ENCODE measurements around the gene ZNF597.

The ZNF597 gene

GRCh38 chr16:3490911-3491629, 47.8 kb upstream of the ZNF597 start:
- TF ChIP-seq ZNF70 (CRISPR knock-in tag; IDR thresholded peaks at IDR 0.05) (no peak), TSHZ2 (CRISPR knock-in tag; IDR thresholded peaks at IDR 0.05) (no peak), TOX (CRISPR knock-in tag; IDR thresholded peaks at IDR 0.05; ENCODE audit: borderline replicate concordance) (no peak), ZFP3 (CRISPR knock-in tag; IDR thresholded peaks at IDR 0.05) (no peak), OSR1 (CRISPR knock-in tag; IDR thresholded peaks at IDR 0.05) (no peak), POU6F1 (CRISPR knock-in tag; IDR thresholded peaks at IDR 0.05; ENCODE audit: borderline replicate concordance, low read depth) (no peak), ZFP30 (CRISPR knock-in tag; IDR thresholded peaks at IDR 0.05) (no peak)
- peak; percentile 4; the same call in 2 of the 3 replicates for ATAC-seq

GRCh38 chr16:3488801-3489200, 45.5 kb upstream of the ZNF597 start:
- no peak for ATAC-seq
- TF ChIP-seq ISL1 (CRISPR knock-in tag; IDR thresholded peaks at IDR 0.05) (no peak), TOX (CRISPR knock-in tag; IDR thresholded peaks at IDR 0.05; ENCODE audit: borderline replicate concordance) (no peak), CREB5 (CRISPR knock-in tag; IDR thresholded peaks at IDR 0.05; ENCODE audit: low read depth) (no peak), CSRNP3 (CRISPR knock-in tag; IDR thresholded peaks at IDR 0.05) (no peak), PATZ1 (CRISPR knock-in tag; IDR thresholded peaks at IDR 0.05; ENCODE audit: borderline replicate concordance) (no peak)

GRCh38 chr16:3487521-3488410, 44.5 kb upstream of the ZNF597 start:
- no peak for TF ChIP-seq ZNF8 (CRISPR knock-in tag; IDR thresholded peaks at IDR 0.05)
- no peak for TF ChIP-seq ZFP3 (CRISPR knock-in tag; IDR thresholded peaks at IDR 0.05)
- TF ChIP-seq ZNF70 (CRISPR knock-in tag; IDR thresholded peaks at IDR 0.05), result no peak
- no peak for TF ChIP-seq RARB (CRISPR knock-in tag; IDR thresholded peaks at IDR 0.05)
- no peak for TF ChIP-seq OSR1 (CRISPR knock-in tag; IDR thresholded peaks at IDR 0.05)
- TF ChIP-seq TCF4 (CRISPR knock-in tag; IDR thresholded peaks at IDR 0.05; ENCODE audit: borderline replicate concordance), result no peak
- no peak for TF ChIP-seq ZNF565 (CRISPR knock-in tag; conservative IDR thresholded peaks at IDR 0.05; ENCODE audit: low read depth)
- no peak for TF ChIP-seq CSRNP3 (CRISPR knock-in tag; IDR thresholded peaks at IDR 0.05)
- no peak for TF ChIP-seq PPARA (CRISPR knock-in tag; IDR thresholded peaks at IDR 0.05; ENCODE audit: borderline replicate concordance)
- no peak for TF ChIP-seq TSHZ2 (CRISPR knock-in tag; IDR thresholded peaks at IDR 0.05)
- no peak; the same call in 2 of the 3 replicates for ATAC-seq

Measured in SK-N-SH treated with all-trans-retinoic acid at 6 μM for 48 hours (cell line).